ENCODE measurements around the gene GFOD1. TPM values are rescaled to one million over a fixed set of nuclear protein-coding genes. Genes with fewer than 3 reads are reported as not detected.
A peak's percentile ranks its signal among the peaks of the same experiment; 100 is the strongest.

GFOD1 gene
- total and polyA plus RNA-seq, 11 donors, result 16.2 to 65.8 (median 41.5) TPM

DNA sequence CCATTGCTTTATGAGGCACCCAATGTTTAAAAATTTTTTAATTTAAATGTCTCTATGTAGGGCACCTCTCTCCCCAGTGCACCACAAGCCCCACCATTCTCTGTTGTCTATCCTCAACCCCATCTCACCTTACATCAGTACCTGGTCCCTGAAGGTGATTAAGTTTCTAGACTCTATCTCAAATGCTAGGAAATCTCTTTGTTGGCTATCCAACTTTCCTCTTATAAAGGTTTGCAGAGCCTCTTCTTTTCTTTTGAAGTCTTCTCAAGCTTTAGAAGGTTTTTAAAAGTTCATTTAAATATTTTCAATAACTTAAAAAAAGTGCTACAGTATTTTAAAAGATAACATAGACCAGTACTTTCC is 82.5 kb downstream of the GFOD1 start:
- Histone ChIP-seq H3K27me3 (no peaks in the 10 kb centered on the region), H3K4me1 (peaks cover 19 to 82% (median 60%) of the 10 kb centered on the region in 12 donors), H3K4me3 (no peak overlapping the region), H3K36me3 (no peaks in the 10 kb centered on the region), H3K9me3 (no peaks in the 10 kb centered on the region), H3K27ac (peak overlapping the region; percentile 42 to 93 (median 74))
- DNase-seq, result no peak
- intact Hi-C loops (cut with DNase I), result loop anchor here in 6 of 10 donors (5.0 to 10.0 kb wide), 5 partner anchors 43 to 132 kb away; no protein-coding TSS in a partner anchor
- ATAC-seq, result no peak
- TF ChIP-seq, protein P1, sequence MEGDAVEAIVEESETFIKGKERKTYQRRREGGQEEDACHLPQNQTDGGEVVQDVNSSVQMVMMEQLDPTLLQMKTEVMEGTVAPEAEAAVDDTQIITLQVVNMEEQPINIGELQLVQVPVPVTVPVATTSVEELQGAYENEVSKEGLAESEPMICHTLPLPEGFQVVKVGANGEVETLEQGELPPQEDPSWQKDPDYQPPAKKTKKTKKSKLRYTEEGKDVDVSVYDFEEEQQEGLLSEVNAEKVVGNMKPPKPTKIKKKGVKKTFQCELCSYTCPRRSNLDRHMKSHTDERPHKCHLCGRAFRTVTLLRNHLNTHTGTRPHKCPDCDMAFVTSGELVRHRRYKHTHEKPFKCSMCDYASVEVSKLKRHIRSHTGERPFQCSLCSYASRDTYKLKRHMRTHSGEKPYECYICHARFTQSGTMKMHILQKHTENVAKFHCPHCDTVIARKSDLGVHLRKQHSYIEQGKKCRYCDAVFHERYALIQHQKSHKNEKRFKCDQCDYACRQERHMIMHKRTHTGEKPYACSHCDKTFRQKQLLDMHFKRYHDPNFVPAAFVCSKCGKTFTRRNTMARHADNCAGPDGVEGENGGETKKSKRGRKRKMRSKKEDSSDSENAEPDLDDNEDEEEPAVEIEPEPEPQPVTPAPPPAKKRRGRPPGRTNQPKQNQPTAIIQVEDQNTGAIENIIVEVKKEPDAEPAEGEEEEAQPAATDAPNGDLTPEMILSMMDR (IDR thresholded peaks at IDR 0.05), result no peak
- no peak for TF ChIP-seq POLR2A (IDR thresholded peaks at IDR 0.05)

DNA sequence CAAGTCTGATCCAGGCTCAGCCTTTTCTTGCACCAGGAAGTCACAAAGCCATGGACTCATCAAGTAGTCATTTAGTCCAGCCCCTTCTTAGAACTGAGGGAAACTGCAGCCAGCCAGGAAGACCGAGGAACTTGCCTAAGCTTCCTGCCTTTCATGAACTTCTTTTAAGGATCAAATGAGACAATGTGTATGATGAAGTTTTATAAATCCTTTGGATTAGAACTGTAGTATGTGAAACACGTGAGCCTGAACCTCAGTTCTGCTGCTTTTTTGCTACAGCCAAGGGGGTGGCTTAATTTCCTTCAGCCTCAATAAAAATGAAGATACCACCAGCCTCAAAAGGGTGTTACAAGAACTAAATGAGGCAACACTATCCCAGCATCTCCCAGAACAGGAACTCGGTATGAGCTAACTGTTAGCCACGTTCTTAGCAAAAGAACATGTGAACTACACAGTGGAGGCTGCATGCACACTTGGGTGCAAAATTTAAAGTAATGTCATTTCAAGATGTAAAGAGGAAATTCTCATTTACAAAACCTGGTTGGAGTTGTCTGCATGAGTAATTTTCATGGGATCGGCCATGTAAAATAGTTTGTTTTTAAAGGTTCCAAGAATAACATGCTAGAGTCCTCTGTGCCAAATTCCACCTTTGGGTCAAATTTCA is 83.0 kb downstream of the GFOD1 start:
- no peak for TF ChIP-seq POLR2A (IDR thresholded peaks at IDR 0.05)
- TF ChIP-seq, protein P1 (IDR thresholded peaks at IDR 0.05), result no peak
- Histone ChIP-seq H3K27me3 (no peaks in the 10 kb centered on the region), H3K36me3 (no peaks in the 10 kb centered on the region), H3K27ac (peak overlapping the region; percentile 42 to 93 (median 74)), H3K9me3 (no peaks in the 10 kb centered on the region), H3K4me1 (peaks cover 19 to 82% (median 61%) of the 10 kb centered on the region in 12 donors), H3K4me3 (no peak overlapping the region)
- DNase-seq (peak in 1 of 5 donors; percentile 53), ATAC-seq (peak; percentile 11 to 53 (median 44))
- 28 to 50% (median 31%) methylated on average over 5 of the region's 5 CpGs for WGBS, 4 donors
- intact Hi-C loops (cut with DNase I), result loop anchor here in 3 of 10 donors (5.0 to 10.0 kb wide), 3 partner anchors 42 to 67 kb away; no protein-coding TSS in a partner anchor

DNA sequence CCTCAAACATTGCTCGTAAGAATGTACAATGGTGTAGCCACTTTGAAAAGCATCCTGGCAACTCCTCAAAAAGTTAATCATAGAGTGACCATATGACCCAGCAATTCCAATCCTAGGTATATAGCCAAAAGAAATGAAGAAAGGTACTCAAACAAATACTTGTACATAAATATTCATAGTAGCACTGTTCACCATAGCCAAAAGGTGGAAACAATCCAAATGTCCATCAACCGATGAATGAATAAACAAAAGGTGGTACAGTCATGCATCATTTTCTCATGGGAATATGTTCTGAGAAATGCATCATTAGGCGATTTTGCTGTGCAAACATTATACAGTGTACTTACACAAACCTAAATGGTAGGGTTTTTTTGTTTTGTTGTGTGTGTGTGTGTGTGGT is 84.7 kb downstream of the GFOD1 start:
- H3K27me3 ChIP-seq, result no peaks in the 10 kb centered on the region
- TF ChIP-seq, protein P1 (IDR thresholded peaks at IDR 0.05), result no peak
- no peak for TF ChIP-seq POLR2A (IDR thresholded peaks at IDR 0.05)
- H3K4me3 ChIP-seq, result no peak overlapping the region
- peaks cover 17 to 84% (median 61%) of the 10 kb centered on the region in 12 donors for H3K4me1 ChIP-seq
- no peaks in the 10 kb centered on the region for H3K36me3 ChIP-seq
- no peak overlapping the region for H3K27ac ChIP-seq
- intact Hi-C loops (cut with DNase I), result loop anchor here in 3 of 10 donors (5.0 to 10.0 kb wide), 3 partner anchors 40 to 65 kb away; no protein-coding TSS in a partner anchor
- no peak for DNase-seq
- ATAC-seq, result no peak
- H3K9me3 ChIP-seq, result no peaks in the 10 kb centered on the region
- WGBS, 4 donors, result 73 to 84% (median 80%) methylated on average over 3 of the region's 3 CpGs

DNA sequence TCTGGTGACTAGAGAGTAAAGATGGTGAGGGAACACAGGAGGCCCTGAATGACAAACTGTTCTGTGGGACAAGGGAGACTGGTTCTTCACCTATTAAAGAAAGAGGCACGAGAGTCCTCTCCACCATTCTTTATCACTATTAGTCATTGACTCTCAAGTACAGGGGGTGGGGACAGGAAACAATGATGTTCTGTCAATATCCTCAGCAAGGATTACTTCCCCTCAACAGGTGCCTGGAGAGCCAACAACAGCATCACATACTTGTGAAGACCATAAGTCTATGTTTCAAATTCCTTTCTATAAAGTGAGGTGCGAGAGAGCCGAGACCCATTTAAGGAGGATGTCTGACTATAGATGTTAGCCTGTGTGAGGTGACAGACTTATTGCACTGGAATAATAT is 86.6 kb downstream of the GFOD1 start:
- Histone ChIP-seq H3K4me3 (no peak overlapping the region), H3K9me3 (no peaks in the 10 kb centered on the region), H3K36me3 (no peaks in the 10 kb centered on the region), H3K27ac (no peak overlapping the region), H3K4me1 (peaks cover 17 to 84% (median 62%) of the 10 kb centered on the region in 12 donors), H3K27me3 (no peaks in the 10 kb centered on the region)
- TF ChIP-seq, protein P1 (IDR thresholded peaks at IDR 0.05), result no peak
- TF ChIP-seq POLR2A (IDR thresholded peaks at IDR 0.05), result no peak
- intact Hi-C loops (cut with DNase I), result loop anchor here in 3 of 10 donors (5.0 to 10.0 kb wide), 3 partner anchors 38 to 63 kb away; no protein-coding TSS in a partner anchor
- ATAC-seq (no peak), DNase-seq (no peak)
- 80 to 90% (median 83%) methylated on average over 3 of the region's 3 CpGs for WGBS, 4 donors

Measured in heart left ventricle (tissue), 16 donors.